A549 treated with dexamethasone at 1 μM for 4 hours (cell line): ENCODE measurements around the gene DMRTA1. TPM values are rescaled to one million over a fixed set of nuclear protein-coding genes. Genes with fewer than 3 reads are reported as not detected.

ENCODE experiments used
- total RNA-seq: library from RNA; stranded (reverse); fragments of 200-300 nt; extraction: Qiagen RNA extraction; gene quantifications from 5 replicates; pipeline ENCODE4 v1.2.3, GENCODE V29; 2022

The DMRTA1 gene
- 0.54 to 0.63 TPM (median 0.56 TPM) in 5 replicates for total RNA-seq

GRCh38 chr9:22446589-22446949, at the start of gene DMRTA1:
DMRTA1 (plus strand) TSS chr9:22446824; CDS start chr9:22447066, 242 bp downstream.

